Caco-2 (cell line): Measurements from ENCODE around the gene ATXN3L. TPM values are rescaled to one million over a fixed set of nuclear protein-coding genes. Genes with fewer than 3 reads are reported as not detected.

Experiments
- BruUV-seq: library from RNA; stranded (reverse); fragments of 400-500 nt; replicated peaks from 2 replicates; lab custom pipeline; 2021; lab: Mats Ljungman, UMichigan
- CTCF ChIA-PET: fragments of 300-600 bp; sonication (Branson Sonifier 250); formaldehyde crosslinking; loops from one replicate; lab custom pipeline; 2022; ENCODE audit warnings: antibody characterized with exemption; lab: Charles Lee
- POLR2A ChIA-PET: fragments of 300-600 bp; sonication (Branson Sonifier 250); formaldehyde crosslinking; loops from one replicate; lab custom pipeline; 2022; ENCODE audit warnings: antibody characterized with exemption; lab: Charles Lee
- DNase-seq, 2 experiments: peaks; one replicate each; pipeline versions ENCODE4 v3.0.0 to v3.0.0-alpha.2; 2020 to 2022
- H3K27me3 ChIP-seq: replicated peaks from 2 replicates; pipeline ENCODE4 v1.6.0; 2011; ENCODE audit warnings: low read length; ENCODE audit not compliant: control insufficient read depth, insufficient read depth
- H3K36me3 ChIP-seq: 2 replicates; pipeline ENCODE4 v1.5.1; 2011; ENCODE audit warnings: low read length; ENCODE audit not compliant: control insufficient read depth, insufficient read depth
- H3K4me1 ChIP-seq: fragments of 250-450 bp; sonication (Bioruptor Pico); 2 replicates; pipeline ENCODE4 v1.5.1; 2020; ENCODE audit warnings: mild to moderate bottlenecking
- H3K4me3 ChIP-seq: 2 replicates; pipeline ENCODE4 v1.5.1; 2011; ENCODE audit warnings: low read depth, mild to moderate bottlenecking, control low read depth, low read length
- H3K9me3 ChIP-seq: fragments of 250-450 bp; sonication (Bioruptor Pico); 2 replicates; pipeline ENCODE4 v1.5.1; 2020; ENCODE audit warnings: mild to moderate bottlenecking, moderate library complexity
- H3K27ac Mint-ChIP-seq: one replicate; pipeline ENCODE4 v1.8.0; 2022; ENCODE audit warnings: mixed read lengths; ENCODE audit not compliant: unreplicated experiment
- H3K27me3 Mint-ChIP-seq: one replicate; pipeline ENCODE4 v1.8.0; 2022; ENCODE audit warnings: mixed read lengths; ENCODE audit not compliant: insufficient read depth, unreplicated experiment
- H3K36me3 Mint-ChIP-seq: one replicate; pipeline ENCODE4 v1.8.0; 2022; ENCODE audit warnings: mild to moderate bottlenecking, mixed read lengths; ENCODE audit not compliant: insufficient read depth, unreplicated experiment
- H3K4me1 Mint-ChIP-seq: one replicate; pipeline ENCODE4 v1.8.0; 2022; ENCODE audit warnings: low read depth, mixed read lengths; ENCODE audit not compliant: unreplicated experiment
- H3K4me3 Mint-ChIP-seq: one replicate; pipeline ENCODE4 v1.8.0; 2022; ENCODE audit warnings: mild to moderate bottlenecking, moderate library complexity, mixed read lengths; ENCODE audit not compliant: unreplicated experiment
- H3K9me3 Mint-ChIP-seq: one replicate; pipeline ENCODE4 v1.8.0; 2022; ENCODE audit warnings: mixed read lengths; ENCODE audit not compliant: unreplicated experiment
- intact Hi-C: fragments of 100-400 bp; cut with micrococcal nuclease; formaldehyde crosslinking; loops from one replicate; pipeline ENCODE4 v1.10.0; 2022; ENCODE audit not compliant: unreplicated experiment
- total RNA-seq: library from RNA; stranded (reverse); gene quantifications from 2 replicates; pipeline ENCODE4 v1.2.3, GENCODE V29; 2022
- TF ChIP-seq, protein P1 (sequence below), 2 experiments: fragments of 200-600 bp in 1 of 2; IDR thresholded peaks; 1 replicate in 1 of 2; 2 replicates in 1 of 2; pipeline versions ENCODE4 v1.5.1 to v1.8.0; 2011 to 2022; ENCODE audit warnings: antibody characterized with exemption in 1 of 2, control low read depth in 1 of 2, inconsistent platforms in 1 of 2, low read depth in 1 of 2, low read length in 1 of 2, mild to moderate bottlenecking in 1 of 2, moderate library complexity in 1 of 2; ENCODE audit not compliant: insufficient read depth in 1 of 2, severe bottlenecking in 1 of 2, unreplicated experiment in 1 of 2

The ATXN3L gene
- total RNA-seq, 1 experiment from 2014 or later: not detected

- Histone ChIP-seq H3K27me3 (no peaks in the 10 kb centered on the region), H3K4me1 (no peaks in the 10 kb centered on the region), H3K36me3 (no peaks in the 10 kb centered on the region), H3K4me3 (no peak overlapping the region), H3K9me3 (no peaks in the 10 kb centered on the region)
- ChIA-PET POLR2A (no interaction called here), CTCF (no interaction called here)
- intact Hi-C loops: no loop called here
- no peaks in the 10 kb centered on the region for H3K36me3 Mint-ChIP-seq
- TF ChIP-seq, protein P1, sequence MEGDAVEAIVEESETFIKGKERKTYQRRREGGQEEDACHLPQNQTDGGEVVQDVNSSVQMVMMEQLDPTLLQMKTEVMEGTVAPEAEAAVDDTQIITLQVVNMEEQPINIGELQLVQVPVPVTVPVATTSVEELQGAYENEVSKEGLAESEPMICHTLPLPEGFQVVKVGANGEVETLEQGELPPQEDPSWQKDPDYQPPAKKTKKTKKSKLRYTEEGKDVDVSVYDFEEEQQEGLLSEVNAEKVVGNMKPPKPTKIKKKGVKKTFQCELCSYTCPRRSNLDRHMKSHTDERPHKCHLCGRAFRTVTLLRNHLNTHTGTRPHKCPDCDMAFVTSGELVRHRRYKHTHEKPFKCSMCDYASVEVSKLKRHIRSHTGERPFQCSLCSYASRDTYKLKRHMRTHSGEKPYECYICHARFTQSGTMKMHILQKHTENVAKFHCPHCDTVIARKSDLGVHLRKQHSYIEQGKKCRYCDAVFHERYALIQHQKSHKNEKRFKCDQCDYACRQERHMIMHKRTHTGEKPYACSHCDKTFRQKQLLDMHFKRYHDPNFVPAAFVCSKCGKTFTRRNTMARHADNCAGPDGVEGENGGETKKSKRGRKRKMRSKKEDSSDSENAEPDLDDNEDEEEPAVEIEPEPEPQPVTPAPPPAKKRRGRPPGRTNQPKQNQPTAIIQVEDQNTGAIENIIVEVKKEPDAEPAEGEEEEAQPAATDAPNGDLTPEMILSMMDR (IDR thresholded peaks at IDR 0.05; ENCODE audit: insufficient read depth in 1 of 2, low read depth in 1 of 2, low read length in 1 of 2, severe bottlenecking in 1 of 2, unreplicated experiment in 1 of 2): no peak
- no peaks in the 10 kb centered on the region for H3K4me1 Mint-ChIP-seq
- no peaks in the 10 kb centered on the region for H3K9me3 Mint-ChIP-seq
- H3K27ac Mint-ChIP-seq: no peak overlapping the region
- no TSS peak for BruUV-seq
- no peak overlapping the region for H3K4me3 Mint-ChIP-seq
- no peak for DNase-seq
- no peaks in the 10 kb centered on the region for H3K27me3 Mint-ChIP-seq
Measured at GRCh38 chrX:13345438-13345837, 25.6 kb upstream of the ATXN3L start.

DNA sequence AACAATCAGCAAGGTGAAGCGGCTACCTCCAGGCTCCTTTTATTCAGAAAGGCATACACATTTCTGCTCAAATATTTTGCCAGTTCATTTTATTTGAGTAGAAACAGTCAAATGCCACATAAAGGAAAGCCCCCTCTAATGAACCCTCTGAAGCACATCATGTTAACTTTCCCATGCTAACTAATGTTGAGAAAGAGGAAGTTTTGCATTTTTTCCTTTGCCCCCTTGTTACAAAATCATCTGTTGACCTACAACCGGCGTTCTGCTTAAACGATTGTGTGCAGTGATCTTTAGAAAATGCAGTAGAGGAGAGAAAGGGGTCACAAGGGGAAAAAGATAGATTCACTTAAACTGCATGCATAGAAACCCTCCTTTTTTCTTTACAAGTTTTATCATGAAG is 25.2 kb upstream of the ATXN3L start:
- H3K36me3 ChIP-seq: no peaks in the 10 kb centered on the region
- Mint-ChIP-seq H3K4me3 (no peak overlapping the region), H3K27ac (no peak overlapping the region), H3K27me3 (no peaks in the 10 kb centered on the region), H3K9me3 (no peaks in the 10 kb centered on the region), H3K36me3 (no peaks in the 10 kb centered on the region), H3K4me1 (no peaks in the 10 kb centered on the region)
- no TSS peak for BruUV-seq
- H3K4me1 ChIP-seq: no peaks in the 10 kb centered on the region
- ChIA-PET CTCF (no interaction called here), POLR2A (no interaction called here)
- no peaks in the 10 kb centered on the region for H3K9me3 ChIP-seq
- no peak for DNase-seq
- intact Hi-C loops: no loop called here
- no peak overlapping the region for H3K4me3 ChIP-seq
- TF ChIP-seq, protein P1 (IDR thresholded peaks at IDR 0.05; ENCODE audit: insufficient read depth in 1 of 2, low read depth in 1 of 2, low read length in 1 of 2, severe bottlenecking in 1 of 2, unreplicated experiment in 1 of 2): no peak
- no peaks in the 10 kb centered on the region for H3K27me3 ChIP-seq

GRCh38 chrX:13341491-13342101 is 21.7 kb upstream of the ATXN3L start:
- POLR2A ChIA-PET: no interaction called here

More at GRCh38 chrX:13341491-13342101, 21.7 kb upstream of the ATXN3L start:
- Mint-ChIP-seq H3K4me3 (no peak overlapping the region), H3K9me3 (no peaks in the 10 kb centered on the region), H3K36me3 (no peaks in the 10 kb centered on the region), H3K4me1 (no peaks in the 10 kb centered on the region), H3K27ac (no peak overlapping the region), H3K27me3 (no peaks in the 10 kb centered on the region)
- Histone ChIP-seq H3K36me3 (no peaks in the 10 kb centered on the region), H3K4me3 (no peak overlapping the region), H3K9me3 (no peaks in the 10 kb centered on the region), H3K27me3 (no peaks in the 10 kb centered on the region), H3K4me1 (no peaks in the 10 kb centered on the region)
- TF ChIP-seq, protein P1 (IDR thresholded peaks at IDR 0.05; ENCODE audit: insufficient read depth in 1 of 2, low read depth in 1 of 2, low read length in 1 of 2, severe bottlenecking in 1 of 2, unreplicated experiment in 1 of 2): no peak
- intact Hi-C loops: no loop called here
- BruUV-seq: no TSS peak
- CTCF ChIA-PET: no interaction called here
- no peak for DNase-seq
